Upper lobe of left lung (tissue), 6 donors: Measurements from ENCODE around the gene KLC3. TPM values are rescaled to one million over a fixed set of nuclear protein-coding genes. Genes with fewer than 3 reads are reported as not detected.
"Not testable (repeated sequence)": the region's sequence is repeated elsewhere in the genome, so short reads cannot be mapped to it uniquely, and the experiment has no call there.

ENCODE experiments used
- ATAC-seq, 2 donors: fragments of 200-7000 bp; cut with Tn5 transposase; one replicate each; pipeline ENCODE4 v1.9.1; 2022; ENCODE audit warnings: mild to moderate bottlenecking in 2 of 2, moderate library complexity in 2 of 2; ENCODE audit not compliant: low FRiP score in 2 of 2
- DNase-seq, 2 donors: peaks; one replicate each; pipeline ENCODE4 v3.0.0-alpha.2; 2019 to 2020
- H3K27ac ChIP-seq, 4 donors: fragments of 200-600 bp; sonication (generic); one replicate each; pipeline ENCODE4 v1.5.1; 2016 to 2019
- H3K27me3 ChIP-seq, 4 donors: fragments of 200-600 bp; sonication (generic); one replicate each; pipeline ENCODE4 v1.5.1; 2017 to 2019
- H3K36me3 ChIP-seq, 4 donors: fragments of 200-600 bp; sonication (generic); one replicate each; pipeline ENCODE4 v1.5.1; 2016 to 2019
- H3K4me1 ChIP-seq, 4 donors: fragments of 200-600 bp; sonication (generic); one replicate each; pipeline ENCODE4 v1.5.1; 2018 to 2019
- H3K4me3 ChIP-seq, 4 donors: fragments of 200-600 bp; sonication (generic); one replicate each; pipeline ENCODE4 v1.5.1; 2017 to 2019; ENCODE audit warnings: mild to moderate bottlenecking in 2 of 4, moderate library complexity in 1 of 4
- H3K9me3 ChIP-seq, 4 donors: fragments of 200-600 bp; sonication (generic); one replicate each; pipeline ENCODE4 v1.5.1; 2018 to 2019
- EP300 ChIP-seq, 4 donors: sonication (generic); formaldehyde crosslinking; IDR thresholded peaks; one replicate each; pipeline ENCODE4 v1.5.1; 2017; ENCODE audit warnings: antibody characterized with exemption in 4 of 4, control low read depth in 2 of 4
- POLR2A ChIP-seq, 4 donors: fragments of 450-650 bp; IDR thresholded peaks; one replicate each; pipeline ENCODE4 v1.5.1; 2016 to 2017; ENCODE audit warnings: antibody characterized with exemption in 4 of 4, mild to moderate bottlenecking in 2 of 4
- POLR2AphosphoS5 ChIP-seq, 2 donors: sonication (generic); formaldehyde crosslinking; IDR thresholded peaks; one replicate each; pipeline ENCODE4 v1.5.1; 2017; ENCODE audit warnings: antibody characterized with exemption in 2 of 2
- WGBS, 2 donors: methylation state at CpG; one replicate each; pipeline ENCODE4 v1.1.5; 2017 to 2018; 5-methylcytosine and 5-hydroxymethylcytosine counted together
- total RNA-seq, 6 donors: library from RNA; depleted of rRNA in 4 of 6; stranded (reverse); fragments of >200 nt in 4 of 6; gene quantifications; one replicate each; pipeline versions ENCODE4 v1.1.0 to v1.2.1, GENCODE V29; 2016 to 2021
- TF ChIP-seq, protein P1 (sequence below), 6 experiments: fragments of 450-650 bp in 4 of 6; fragments of 200-600 bp in 2 of 6; sonication (generic) in 2 of 6; IDR thresholded peaks; one replicate each; pipeline ENCODE4 v1.5.1; 2016 to 2019; ENCODE audit warnings: antibody characterized with exemption in 6 of 6
- donor health status: DM: no; HTN: no; CAD: no; lungs with moderate emphysema.
- donor health status: DM: no; HTN: yes; CAD: no; lungs with severe emphysema.

The KLC3 gene
- total RNA-seq, 6 donors from 2014 or later: 2.4 to 9.5 (median 3.9) TPM

GRCh38 chr19:45333609-45334303 lies 6.8 kb upstream of the KLC3 start:
- WGBS, 2 donors: 78 to 82% methylated on average over 9 to 10 of the region's 10 CpGs
- Histone ChIP-seq H3K9me3 (no peaks in the 10 kb centered on the region), H3K4me1 (peaks cover 0 to 5% (median 4%) of the 10 kb centered on the region in 4 donors), H3K27me3 (no peaks in the 10 kb centered on the region), H3K4me3 (no peak overlapping the region), H3K27ac (no peak overlapping the region), H3K36me3 (no peaks in the 10 kb centered on the region)
- ATAC-seq: no peak
- no peak for TF ChIP-seq POLR2AphosphoS5 (IDR thresholded peaks at IDR 0.05)
- no peak for TF ChIP-seq POLR2A (IDR thresholded peaks at IDR 0.05)
- no peak for TF ChIP-seq EP300 (IDR thresholded peaks at IDR 0.05)
- TF ChIP-seq, protein P1, sequence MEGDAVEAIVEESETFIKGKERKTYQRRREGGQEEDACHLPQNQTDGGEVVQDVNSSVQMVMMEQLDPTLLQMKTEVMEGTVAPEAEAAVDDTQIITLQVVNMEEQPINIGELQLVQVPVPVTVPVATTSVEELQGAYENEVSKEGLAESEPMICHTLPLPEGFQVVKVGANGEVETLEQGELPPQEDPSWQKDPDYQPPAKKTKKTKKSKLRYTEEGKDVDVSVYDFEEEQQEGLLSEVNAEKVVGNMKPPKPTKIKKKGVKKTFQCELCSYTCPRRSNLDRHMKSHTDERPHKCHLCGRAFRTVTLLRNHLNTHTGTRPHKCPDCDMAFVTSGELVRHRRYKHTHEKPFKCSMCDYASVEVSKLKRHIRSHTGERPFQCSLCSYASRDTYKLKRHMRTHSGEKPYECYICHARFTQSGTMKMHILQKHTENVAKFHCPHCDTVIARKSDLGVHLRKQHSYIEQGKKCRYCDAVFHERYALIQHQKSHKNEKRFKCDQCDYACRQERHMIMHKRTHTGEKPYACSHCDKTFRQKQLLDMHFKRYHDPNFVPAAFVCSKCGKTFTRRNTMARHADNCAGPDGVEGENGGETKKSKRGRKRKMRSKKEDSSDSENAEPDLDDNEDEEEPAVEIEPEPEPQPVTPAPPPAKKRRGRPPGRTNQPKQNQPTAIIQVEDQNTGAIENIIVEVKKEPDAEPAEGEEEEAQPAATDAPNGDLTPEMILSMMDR (IDR thresholded peaks at IDR 0.05): no peak
- no peak for DNase-seq

DNA sequence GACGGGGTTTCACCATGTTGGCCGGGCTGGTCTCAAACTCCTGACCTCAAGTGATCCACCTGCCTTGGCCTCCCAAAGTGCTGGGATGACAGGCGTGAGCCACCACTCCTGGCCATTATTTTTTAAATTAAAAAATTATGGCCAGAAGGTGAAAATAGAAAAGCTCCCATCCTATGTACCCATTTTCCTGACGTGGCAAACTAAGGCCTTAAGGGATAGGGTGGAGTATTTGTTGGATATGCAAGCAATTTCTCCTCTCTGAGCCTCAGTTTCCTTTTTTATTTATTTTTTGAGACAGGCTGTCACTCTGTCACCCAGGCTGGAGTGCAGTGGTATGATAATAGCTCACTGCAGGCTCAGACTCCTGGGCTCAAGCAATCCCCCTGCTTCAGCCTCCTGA lies 5.7 kb upstream of the KLC3 start:
- not testable (repeated sequence) for H3K9me3 ChIP-seq, H3K27me3 ChIP-seq, H3K36me3 ChIP-seq, H3K4me1 ChIP-seq, H3K4me3 ChIP-seq, DNase-seq, H3K27ac ChIP-seq, ATAC-seq
- 88 to 95% methylated on average over 4 of the region's 4 CpGs for WGBS, 2 donors

GRCh38 chr19:45336696-45337251 lies 3.8 kb upstream of the KLC3 start:
- ATAC-seq (no peak), DNase-seq (no peak)
- no peaks in the 10 kb centered on the region for H3K9me3 ChIP-seq
- no peak overlapping the region for H3K4me3 ChIP-seq
- 71 to 76% methylated on average over 11 of the region's 11 CpGs for WGBS, 2 donors
- H3K36me3 ChIP-seq: no peaks in the 10 kb centered on the region
- H3K27ac ChIP-seq: no peak overlapping the region
- peaks cover 0 to 9% (median 8%) of the 10 kb centered on the region in 4 donors for H3K27me3 ChIP-seq
- peaks cover 8 to 16% (median 12%) of the 10 kb centered on the region in 4 donors for H3K4me1 ChIP-seq
- TF ChIP-seq POLR2A (IDR thresholded peaks at IDR 0.05) (no peak), POLR2AphosphoS5 (IDR thresholded peaks at IDR 0.05) (no peak), EP300 (IDR thresholded peaks at IDR 0.05) (no peak)
- TF ChIP-seq, protein P1 (IDR thresholded peaks at IDR 0.05): no peak

GRCh38 chr19:45339629-45340028 lies 921 bp upstream of the KLC3 start:
- H3K4me3 ChIP-seq: no peak overlapping the region
- peaks cover 8 to 16% (median 12%) of the 10 kb centered on the region in 4 donors for H3K4me1 ChIP-seq
- no peak overlapping the region for H3K27ac ChIP-seq
- ATAC-seq: no peak
- WGBS, 2 donors: 83 to 88% methylated on average over 6 of the region's 6 CpGs
- TF ChIP-seq, protein P1 (IDR thresholded peaks at IDR 0.05): no peak
- TF ChIP-seq POLR2AphosphoS5 (IDR thresholded peaks at IDR 0.05) (no peak), EP300 (IDR thresholded peaks at IDR 0.05) (no peak), POLR2A (IDR thresholded peaks at IDR 0.05) (no peak)
- peaks cover 0 to 9% (median 8%) of the 10 kb centered on the region in 4 donors for H3K27me3 ChIP-seq
- H3K36me3 ChIP-seq: no peaks in the 10 kb centered on the region
- H3K9me3 ChIP-seq: no peaks in the 10 kb centered on the region
- no peak for DNase-seq

DNA sequence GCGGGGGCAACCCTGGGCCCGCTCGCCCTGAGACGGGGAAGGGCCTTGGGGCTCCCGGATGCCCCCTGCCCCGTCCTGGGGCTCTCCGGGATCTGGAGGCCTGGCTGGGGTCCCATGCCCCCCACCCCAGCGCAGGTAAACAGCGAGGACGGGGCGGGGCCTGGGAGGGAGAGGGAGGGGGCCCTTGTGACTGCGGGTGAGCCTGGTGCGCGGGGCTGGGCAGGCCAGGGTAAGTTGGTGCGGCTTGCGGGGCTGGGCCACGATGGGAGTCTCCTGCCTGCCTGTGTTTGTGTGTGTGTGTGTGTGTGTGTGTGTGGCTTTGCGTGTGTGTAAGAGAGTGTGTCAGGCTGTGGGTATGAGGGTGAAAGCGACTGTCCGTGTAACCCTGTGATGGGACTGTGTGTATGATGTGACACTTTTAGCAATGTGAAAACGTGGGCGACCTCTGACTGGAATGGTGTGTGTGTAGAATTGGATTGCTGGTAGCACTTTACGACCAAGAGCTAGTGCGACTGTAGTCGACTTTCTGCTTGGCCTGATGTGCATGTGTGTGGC lies 426 bp downstream of the KLC3 start:
- Histone ChIP-seq H3K36me3 (no peaks in the 10 kb centered on the region), H3K9me3 (no peaks in the 10 kb centered on the region), H3K27ac (no peak overlapping the region), H3K27me3 (peaks cover 0 to 9% (median 9%) of the 10 kb centered on the region in 4 donors), H3K4me1 (peaks cover 8 to 16% (median 12%) of the 10 kb centered on the region in 4 donors), H3K4me3 (peak overlapping the region in 3 of 4 donors; percentile 45 to 54 (median 52))
- TF ChIP-seq, protein P1 (IDR thresholded peaks at IDR 0.05): no peak
- no peak for TF ChIP-seq EP300 (IDR thresholded peaks at IDR 0.05)
- ATAC-seq (no peak), DNase-seq (peak in 1 of 2 donors; percentile 81)
- WGBS, 2 donors: 17 to 21% methylated on average over 14 to 18 of the region's 25 CpGs
